HG02840 (cell line): ENCODE data around the gene KCNQ1OT1.

Experiments used
- ATAC-seq: cut with Tn5 transposase; IDR thresholded peaks from one replicate; pipeline ENCODE4 v1.9.1; 2021; ENCODE audit warnings: mild to moderate bottlenecking, moderate library complexity, moderate number of reproducible peaks; ENCODE audit not compliant: unreplicated experiment, low FRiP score

The KCNQ1OT1 gene

GRCh38 chr11:2699531-2700414 lies at the start of gene KCNQ1OT1:
Gene KCNQ1OT1, minus strand, starts transcription at chr11:2699994.
- peak; percentile 83 for ATAC-seq

- no peak for ATAC-seq
Observed at GRCh38 chr11:2748814-2749554, 49.2 kb upstream of the KCNQ1OT1 start.

GRCh38 chr11:2748061-2748813 lies 48.4 kb upstream of the KCNQ1OT1 start:
- no peak for ATAC-seq

GRCh38 chr11:2747248-2748027 lies 47.6 kb upstream of the KCNQ1OT1 start:
- ATAC-seq, result no peak

- no peak for ATAC-seq
Observed at GRCh38 chr11:2746401-2747247, 46.8 kb upstream of the KCNQ1OT1 start.

GRCh38 chr11:2745511-2745910 lies 45.7 kb upstream of the KCNQ1OT1 start:
- no peak for ATAC-seq

GRCh38 chr11:2744166-2744565 lies 44.4 kb upstream of the KCNQ1OT1 start:
- no peak for ATAC-seq

GRCh38 chr11:2743427-2744110 lies 43.8 kb upstream of the KCNQ1OT1 start:
- no peak for ATAC-seq

- ATAC-seq, result no peak
Observed at GRCh38 chr11:2742611-2743426, 43.0 kb upstream of the KCNQ1OT1 start.

- ATAC-seq, result no peak
Observed at GRCh38 chr11:2742201-2742600, 42.4 kb upstream of the KCNQ1OT1 start.

- no peak for ATAC-seq
Observed at GRCh38 chr11:2741377-2742131, 41.8 kb upstream of the KCNQ1OT1 start.

GRCh38 chr11:2741006-2741376 lies 41.2 kb upstream of the KCNQ1OT1 start:
- ATAC-seq, result no peak

GRCh38 chr11:2740275-2740940 lies 40.6 kb upstream of the KCNQ1OT1 start:
- ATAC-seq, result no peak

GRCh38 chr11:2739531-2740274 lies 39.9 kb upstream of the KCNQ1OT1 start:
- ATAC-seq, result no peak

- ATAC-seq, result no peak
Observed at GRCh38 chr11:2738551-2739431, 39.0 kb upstream of the KCNQ1OT1 start.
